Thyroid gland (tissue), 4 donors: ENCODE data around the gene TTC16. TPM values are rescaled to one million over a fixed set of nuclear protein-coding genes. Genes with fewer than 3 reads are reported as not detected.

ENCODE experiments used
- DNase-seq, 2 donors: peaks; one replicate each; pipeline ENCODE4 v3.0.0-alpha.2; 2019
- H3K27ac ChIP-seq, 3 donors: fragments of 200-600 bp; sonication (generic); 1 replicate in 2 of 3; 2 replicates in 1 of 3; pipeline ENCODE4 v1.5.1; 2016 to 2019; ENCODE audit warnings: mild to moderate bottlenecking in 1 of 3, moderate library complexity in 1 of 3
- H3K27me3 ChIP-seq: fragments of 200-600 bp; sonication (generic); one replicate; pipeline ENCODE4 v1.5.1; 2019
- H3K36me3 ChIP-seq, 2 donors: fragments of 200-600 bp; sonication (generic); one replicate each; pipeline ENCODE4 v1.5.1; 2016 to 2019
- H3K4me1 ChIP-seq, 2 donors: fragments of 200-600 bp; sonication (generic); one replicate each; pipeline ENCODE4 v1.5.1; 2017 to 2019
- H3K4me3 ChIP-seq, 3 donors: fragments of 200-600 bp; sonication (generic); replicated peaks in 1 of 3; 1 replicate in 2 of 3; 2 replicates in 1 of 3; pipeline ENCODE4 v1.5.1; 2016; ENCODE audit warnings: mild to moderate bottlenecking in 1 of 3
- H3K9me3 ChIP-seq: fragments of 200-600 bp; sonication (generic); one replicate; pipeline ENCODE4 v1.5.1; 2017
- CTCF ChIP-seq, 6 experiments: fragments of 200-600 bp in 3 of 6; fragments of 450-650 bp in 3 of 6; sonication (generic) in 3 of 6; IDR thresholded peaks; one replicate each; pipeline ENCODE4 v1.5.1; 2016 to 2019; ENCODE audit warnings: antibody characterized with exemption in 6 of 6, mild to moderate bottlenecking in 2 of 6, inconsistent platforms in 1 of 6, moderate library complexity in 1 of 6
- POLR2A ChIP-seq, 2 donors: fragments of 450-650 bp; IDR thresholded peaks; one replicate each; pipeline ENCODE4 v1.6.1; 2017; ENCODE audit warnings: antibody characterized with exemption in 2 of 2, mild to moderate bottlenecking in 2 of 2, moderate library complexity in 1 of 2
- WGBS, 2 donors: methylation state at CpG; one replicate each; pipeline ENCODE4 v1.1.5; 2017; 5-methylcytosine and 5-hydroxymethylcytosine counted together
- intact Hi-C: fragments of 100-400 bp; cut with DNase I; formaldehyde crosslinking; loops from one replicate; pipeline ENCODE4 v1.15.1; 2023
- total RNA-seq, 4 donors: library from RNA; depleted of rRNA; stranded (reverse); fragments of >200 nt; gene quantifications; one replicate each; pipeline ENCODE4 v1.2.3, GENCODE V29; 2016

The TTC16 gene
- total RNA-seq, 4 donors from 2014 or later: 0.40 to 0.45 (median 0.44) TPM; not detected in 1

- peaks cover 0 to 3% of the 10 kb centered on the region in 2 donors for H3K36me3 ChIP-seq
- H3K4me3 ChIP-seq: no peak overlapping the region
- DNase-seq: peak in 1 of 2 donors; percentile 41
- H3K4me1 ChIP-seq: peaks cover 0 to 14% of the 10 kb centered on the region in 2 donors
- 30 to 32% methylated on average over 9 to 10 of the region's 10 CpGs for WGBS, 2 donors
- intact Hi-C loops: no loop called here
- TF ChIP-seq CTCF (IDR thresholded peaks at IDR 0.05) (no peak), POLR2A (IDR thresholded peaks at IDR 0.05) (no peak)
- no peak overlapping the region for H3K27ac ChIP-seq
- peaks cover 5% of the 10 kb centered on the region for H3K27me3 ChIP-seq
- H3K9me3 ChIP-seq: no peaks in the 10 kb centered on the region
Measured at GRCh38 chr9:127751269-127752054, 35.6 kb downstream of the TTC16 start.

GRCh38 chr9:127753148-127753547, 37.3 kb downstream of the TTC16 start:
- Histone ChIP-seq H3K36me3 (peaks cover 0 to 3% of the 10 kb centered on the region in 2 donors), H3K27ac (no peak overlapping the region), H3K4me3 (no peak overlapping the region), H3K27me3 (peaks cover 5% of the 10 kb centered on the region), H3K9me3 (no peaks in the 10 kb centered on the region), H3K4me1 (peaks cover 10 to 26% of the 10 kb centered on the region in 2 donors)
- intact Hi-C loops: no loop called here
- 70 to 74% methylated on average over 8 of the region's 8 CpGs for WGBS, 2 donors
- DNase-seq: no peak
- TF ChIP-seq POLR2A (IDR thresholded peaks at IDR 0.05) (no peak), CTCF (IDR thresholded peaks at IDR 0.05) (no peak)

GRCh38 chr9:127753622-127754021, 37.7 kb downstream of the TTC16 start:
- no peaks in the 10 kb centered on the region for H3K9me3 ChIP-seq
- 67 to 68% methylated on average over 7 to 8 of the region's 8 CpGs for WGBS, 2 donors
- peaks cover 0 to 3% of the 10 kb centered on the region in 2 donors for H3K36me3 ChIP-seq
- no peak overlapping the region for H3K4me3 ChIP-seq
- peaks cover 10 to 30% of the 10 kb centered on the region in 2 donors for H3K4me1 ChIP-seq
- TF ChIP-seq POLR2A (IDR thresholded peaks at IDR 0.05) (no peak), CTCF (IDR thresholded peaks at IDR 0.05) (no peak)
- no peak overlapping the region for H3K27ac ChIP-seq
- intact Hi-C loops: no loop called here
- DNase-seq: no peak
- H3K27me3 ChIP-seq: peaks cover 5% of the 10 kb centered on the region

GRCh38 chr9:127754099-127755060, 38.5 kb downstream of the TTC16 start:
- no peak overlapping the region for H3K27ac ChIP-seq
- no peaks in the 10 kb centered on the region for H3K36me3 ChIP-seq
- peaks cover 5% of the 10 kb centered on the region for H3K27me3 ChIP-seq
- H3K9me3 ChIP-seq: no peaks in the 10 kb centered on the region
- H3K4me3 ChIP-seq: peak overlapping the region in 1 of 3 donors; percentile 12
- H3K4me1 ChIP-seq: peaks cover 10 to 30% of the 10 kb centered on the region in 2 donors
- no peak for DNase-seq
- TF ChIP-seq POLR2A (IDR thresholded peaks at IDR 0.05) (no peak), CTCF (IDR thresholded peaks at IDR 0.05) (no peak)
- intact Hi-C loops: no loop called here
- WGBS, 2 donors: 11 to 20% methylated on average over 3 to 5 of the region's 86 CpGs
